ENCODE data around the gene GNAZ. TPM values are rescaled to one million over a fixed set of nuclear protein-coding genes. Genes with fewer than 3 reads are reported as not detected.

GNAZ gene
- total RNA-seq, 1 donor from 2014 or later = 13.7 TPM

DNA sequence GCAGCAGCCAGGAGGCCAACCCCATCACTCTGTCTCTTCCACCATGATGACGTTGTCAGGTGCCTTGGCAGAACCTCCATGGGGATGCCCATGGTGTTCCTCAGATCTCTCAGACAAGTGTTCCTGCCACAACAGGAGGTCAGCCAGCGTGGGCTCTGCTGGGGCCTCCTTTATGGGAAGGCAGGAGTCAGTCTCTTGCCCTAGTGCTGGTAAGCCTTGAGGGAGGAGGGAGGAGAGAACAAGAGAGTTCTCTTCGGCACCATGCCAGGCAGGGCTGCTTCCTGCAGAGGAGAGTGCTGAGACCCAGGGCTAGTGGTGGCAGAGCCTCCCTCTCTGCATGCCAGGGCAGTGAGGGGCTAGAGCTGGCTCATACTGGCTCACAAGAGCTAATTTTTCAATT, 32.5 kb downstream of the GNAZ start:
- no peak overlapping the region for H3K4me3 ChIP-seq
- H3K9me3 ChIP-seq = no peaks in the 10 kb centered on the region
- no peak overlapping the region for H3K27ac ChIP-seq
- intact Hi-C loops (cut with DNase I) = no loop called here
- H3K36me3 ChIP-seq = no peaks in the 10 kb centered on the region
- peaks cover 9 to 20% of the 10 kb centered on the region in 2 donors for H3K4me1 ChIP-seq
- no peaks in the 10 kb centered on the region for H3K27me3 ChIP-seq
- no peak for DNase-seq (ENCODE audit: low spot score in 2 of 2)
- TF ChIP-seq, protein P1, sequence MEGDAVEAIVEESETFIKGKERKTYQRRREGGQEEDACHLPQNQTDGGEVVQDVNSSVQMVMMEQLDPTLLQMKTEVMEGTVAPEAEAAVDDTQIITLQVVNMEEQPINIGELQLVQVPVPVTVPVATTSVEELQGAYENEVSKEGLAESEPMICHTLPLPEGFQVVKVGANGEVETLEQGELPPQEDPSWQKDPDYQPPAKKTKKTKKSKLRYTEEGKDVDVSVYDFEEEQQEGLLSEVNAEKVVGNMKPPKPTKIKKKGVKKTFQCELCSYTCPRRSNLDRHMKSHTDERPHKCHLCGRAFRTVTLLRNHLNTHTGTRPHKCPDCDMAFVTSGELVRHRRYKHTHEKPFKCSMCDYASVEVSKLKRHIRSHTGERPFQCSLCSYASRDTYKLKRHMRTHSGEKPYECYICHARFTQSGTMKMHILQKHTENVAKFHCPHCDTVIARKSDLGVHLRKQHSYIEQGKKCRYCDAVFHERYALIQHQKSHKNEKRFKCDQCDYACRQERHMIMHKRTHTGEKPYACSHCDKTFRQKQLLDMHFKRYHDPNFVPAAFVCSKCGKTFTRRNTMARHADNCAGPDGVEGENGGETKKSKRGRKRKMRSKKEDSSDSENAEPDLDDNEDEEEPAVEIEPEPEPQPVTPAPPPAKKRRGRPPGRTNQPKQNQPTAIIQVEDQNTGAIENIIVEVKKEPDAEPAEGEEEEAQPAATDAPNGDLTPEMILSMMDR (IDR thresholded peaks at IDR 0.05) = no peak

GRCh38 chr22:23103199-23103954, 33.1 kb downstream of the GNAZ start:
- intact Hi-C loops (cut with DNase I) = no loop called here
- Histone ChIP-seq H3K27ac (no peak overlapping the region), H3K9me3 (no peaks in the 10 kb centered on the region)

DNA sequence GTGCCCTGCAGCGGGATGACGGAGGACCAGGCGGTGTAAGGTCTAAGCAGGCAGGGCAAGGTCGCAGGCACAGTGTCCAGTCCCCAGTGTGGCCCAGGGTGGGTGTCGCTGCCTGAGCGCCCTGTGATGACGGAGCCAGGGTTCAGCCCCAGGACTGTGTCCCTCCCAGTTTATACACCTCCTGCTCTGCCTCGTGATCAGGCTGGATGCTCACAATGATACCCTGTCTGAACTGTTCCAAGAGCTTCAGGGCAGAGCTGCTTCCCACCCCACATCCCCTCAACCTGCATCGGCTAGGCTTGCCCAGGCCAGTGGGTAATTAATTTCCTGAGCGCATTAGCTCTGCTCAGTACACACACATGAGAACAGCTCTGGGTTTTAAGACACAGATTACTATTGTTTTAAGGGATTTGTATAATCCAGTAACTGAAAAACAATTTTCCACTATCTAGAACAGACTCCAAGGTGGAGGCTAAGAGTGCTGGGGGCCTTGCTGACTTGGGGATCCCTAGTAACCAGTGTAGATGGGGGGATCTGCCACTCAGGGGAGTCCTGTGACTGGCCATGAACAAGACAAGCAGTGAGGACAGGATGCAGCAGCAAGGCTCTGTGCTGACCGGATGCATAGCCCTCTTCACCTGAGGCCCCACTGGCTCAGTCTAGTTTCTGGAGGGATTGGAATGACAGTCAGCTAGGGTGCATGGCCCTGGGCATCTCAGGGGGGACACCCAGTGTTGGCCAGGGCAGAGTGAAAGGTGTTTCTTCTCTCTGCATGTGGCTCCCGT, 34.1 kb downstream of the GNAZ start:
- Histone ChIP-seq H3K4me1 (peaks cover 0 to 6% of the 10 kb centered on the region in 2 donors), H3K9me3 (no peaks in the 10 kb centered on the region), H3K36me3 (no peaks in the 10 kb centered on the region), H3K27me3 (no peaks in the 10 kb centered on the region), H3K27ac (no peak overlapping the region), H3K4me3 (no peak overlapping the region)
- no peak for DNase-seq (ENCODE audit: low spot score in 2 of 2)
- intact Hi-C loops (cut with DNase I) = no loop called here
- TF ChIP-seq, protein P1 (IDR thresholded peaks at IDR 0.05) = no peak

More at GRCh38 chr22:23103199-23103954, 33.1 kb downstream of the GNAZ start:
- peaks cover 4 to 15% of the 10 kb centered on the region in 2 donors for H3K4me1 ChIP-seq
- H3K36me3 ChIP-seq = no peaks in the 10 kb centered on the region
- no peak overlapping the region for H3K4me3 ChIP-seq
- H3K27me3 ChIP-seq = no peaks in the 10 kb centered on the region
- TF ChIP-seq, protein P1 (IDR thresholded peaks at IDR 0.05) = no peak
- no peak for DNase-seq (ENCODE audit: low spot score in 2 of 2)

DNA sequence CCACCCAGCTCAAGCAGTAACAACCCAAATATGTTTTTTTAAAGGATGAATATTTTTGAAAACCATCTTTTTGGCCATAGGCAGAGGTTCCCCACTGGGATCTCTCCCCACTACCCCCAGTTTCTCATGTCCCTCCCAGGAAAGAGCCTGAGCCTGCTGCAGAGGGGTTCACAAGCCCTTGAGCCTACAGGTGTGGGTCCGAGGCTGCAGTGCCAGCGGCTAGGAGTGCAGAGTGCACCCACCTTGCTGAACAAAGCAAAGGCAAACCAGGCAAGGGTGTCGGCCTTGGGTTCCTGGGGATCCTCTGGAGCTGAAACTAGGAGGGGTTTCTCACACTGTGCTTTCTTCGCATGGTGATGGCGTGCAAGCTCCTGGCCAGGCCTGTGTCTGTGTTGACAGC, 35.0 kb downstream of the GNAZ start:
- no peak overlapping the region for H3K27ac ChIP-seq
- H3K4me1 ChIP-seq = no peaks in the 10 kb centered on the region
- TF ChIP-seq, protein P1 (IDR thresholded peaks at IDR 0.05) = no peak
- H3K27me3 ChIP-seq = no peaks in the 10 kb centered on the region
- no peaks in the 10 kb centered on the region for H3K36me3 ChIP-seq
- no peak overlapping the region for H3K4me3 ChIP-seq
- intact Hi-C loops (cut with DNase I) = no loop called here
- no peak for DNase-seq (ENCODE audit: low spot score in 2 of 2)
- no peaks in the 10 kb centered on the region for H3K9me3 ChIP-seq

DNA sequence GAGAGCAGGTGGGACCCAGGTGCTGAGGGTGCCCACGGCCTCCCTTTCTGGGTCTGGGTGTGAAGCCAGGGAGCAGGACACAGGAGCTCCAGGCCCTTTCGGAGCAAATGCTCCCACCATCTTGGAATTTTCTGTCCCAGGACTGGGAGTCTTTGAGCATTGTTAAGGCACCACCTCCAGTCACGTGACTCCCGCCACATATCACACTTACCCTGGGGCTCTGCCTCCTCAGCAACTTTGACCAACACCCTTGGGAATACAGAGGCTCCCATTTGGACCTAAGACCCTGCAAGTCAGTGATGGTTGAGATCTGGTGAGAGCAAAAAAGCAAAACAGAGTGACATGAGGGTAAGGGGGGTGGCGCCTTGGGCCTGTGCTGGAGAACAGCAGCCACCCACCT, 35.6 kb downstream of the GNAZ start:
- no peak overlapping the region for H3K4me3 ChIP-seq
- DNase-seq (ENCODE audit: low spot score in 2 of 2) = no peak
- TF ChIP-seq, protein P1 (IDR thresholded peaks at IDR 0.05) = no peak
- no peak overlapping the region for H3K27ac ChIP-seq
- no peaks in the 10 kb centered on the region for H3K9me3 ChIP-seq
- H3K4me1 ChIP-seq = no peaks in the 10 kb centered on the region
- no peaks in the 10 kb centered on the region for H3K36me3 ChIP-seq
- H3K27me3 ChIP-seq = no peaks in the 10 kb centered on the region
- intact Hi-C loops (cut with DNase I) = no loop called here

Data from ascending aorta (tissue), 2 donors.